Osteocyte (in vitro differentiated cells): ENCODE data around the gene SWT1. TPM values are rescaled to one million over a fixed set of nuclear protein-coding genes. Genes with fewer than 3 reads are reported as not detected.
"Not testable (repeated sequence)": the region's sequence is repeated elsewhere in the genome, so short reads cannot be mapped to it uniquely, and the experiment has no call there.

Source experiments
- DNase-seq: peaks from one replicate; pipeline ENCODE4 v3.0.0; 2021; ENCODE audit warnings: mixed read lengths; ENCODE audit not compliant: unreplicated experiment; ENCODE audit errors: extremely low spot score
- H3K27ac Mint-ChIP-seq: one replicate; pipeline ENCODE4 v1.8.0; 2021; ENCODE audit warnings: mild to moderate bottlenecking, mixed read lengths; ENCODE audit not compliant: unreplicated experiment
- H3K27me3 Mint-ChIP-seq: one replicate; pipeline ENCODE4 v1.8.0; 2021; ENCODE audit warnings: mixed read lengths; ENCODE audit not compliant: unreplicated experiment
- H3K36me3 Mint-ChIP-seq: one replicate; pipeline ENCODE4 v1.8.0; 2021; ENCODE audit warnings: mixed read lengths; ENCODE audit not compliant: unreplicated experiment
- H3K4me1 Mint-ChIP-seq: one replicate; pipeline ENCODE4 v1.8.0; 2021; ENCODE audit warnings: mixed read lengths; ENCODE audit not compliant: unreplicated experiment
- H3K4me3 Mint-ChIP-seq: one replicate; pipeline ENCODE4 v1.8.0; 2021; ENCODE audit warnings: mild to moderate bottlenecking, moderate library complexity, mixed read lengths; ENCODE audit not compliant: unreplicated experiment
- H3K9me3 Mint-ChIP-seq: one replicate; pipeline ENCODE4 v1.8.0; 2021; ENCODE audit warnings: mixed read lengths; ENCODE audit not compliant: unreplicated experiment
- total RNA-seq: library from RNA; stranded (reverse); gene quantifications from 2 replicates; pipeline ENCODE4 v1.2.1, GENCODE V29; 2021
- TF ChIP-seq, protein P1 (sequence below): fragments of 200-600 bp; sonication (generic); IDR thresholded peaks from 2 replicates; pipeline ENCODE4 v1.5.0; 2021; ENCODE audit warnings: antibody characterized with exemption, mild to moderate bottlenecking, moderate library complexity

SWT1 gene
- total RNA-seq, 1 donor from 2014 or later = 7.6 TPM

DNA sequence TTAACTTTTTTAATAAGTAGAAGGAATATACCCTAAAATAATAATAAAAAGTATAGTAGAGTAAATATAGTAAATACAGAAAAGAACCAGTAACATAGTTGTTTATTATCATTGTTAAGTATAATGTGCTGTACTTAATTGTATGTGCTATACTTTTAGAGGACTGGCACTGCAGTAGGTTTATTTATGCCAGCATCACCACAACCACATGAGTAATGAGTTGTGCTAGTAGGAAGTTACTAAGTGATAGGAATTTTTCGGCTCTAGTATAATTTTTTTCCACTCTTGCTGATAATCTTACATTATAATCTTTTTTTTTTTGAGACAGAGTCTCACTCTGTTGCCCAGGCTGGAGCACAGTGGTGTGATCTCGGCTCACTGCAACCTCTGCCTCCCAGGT lies 88.5 kb downstream of the SWT1 start:
- H3K4me3 Mint-ChIP-seq = no peak overlapping the region
- no peaks in the 10 kb centered on the region for H3K9me3 Mint-ChIP-seq
- H3K36me3 Mint-ChIP-seq = peaks cover 2% of the 10 kb centered on the region
- no peaks in the 10 kb centered on the region for H3K4me1 Mint-ChIP-seq
- DNase-seq = no peak
- TF ChIP-seq, protein P1, sequence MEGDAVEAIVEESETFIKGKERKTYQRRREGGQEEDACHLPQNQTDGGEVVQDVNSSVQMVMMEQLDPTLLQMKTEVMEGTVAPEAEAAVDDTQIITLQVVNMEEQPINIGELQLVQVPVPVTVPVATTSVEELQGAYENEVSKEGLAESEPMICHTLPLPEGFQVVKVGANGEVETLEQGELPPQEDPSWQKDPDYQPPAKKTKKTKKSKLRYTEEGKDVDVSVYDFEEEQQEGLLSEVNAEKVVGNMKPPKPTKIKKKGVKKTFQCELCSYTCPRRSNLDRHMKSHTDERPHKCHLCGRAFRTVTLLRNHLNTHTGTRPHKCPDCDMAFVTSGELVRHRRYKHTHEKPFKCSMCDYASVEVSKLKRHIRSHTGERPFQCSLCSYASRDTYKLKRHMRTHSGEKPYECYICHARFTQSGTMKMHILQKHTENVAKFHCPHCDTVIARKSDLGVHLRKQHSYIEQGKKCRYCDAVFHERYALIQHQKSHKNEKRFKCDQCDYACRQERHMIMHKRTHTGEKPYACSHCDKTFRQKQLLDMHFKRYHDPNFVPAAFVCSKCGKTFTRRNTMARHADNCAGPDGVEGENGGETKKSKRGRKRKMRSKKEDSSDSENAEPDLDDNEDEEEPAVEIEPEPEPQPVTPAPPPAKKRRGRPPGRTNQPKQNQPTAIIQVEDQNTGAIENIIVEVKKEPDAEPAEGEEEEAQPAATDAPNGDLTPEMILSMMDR = no peak
- H3K27ac Mint-ChIP-seq = no peak overlapping the region
- H3K27me3 Mint-ChIP-seq = no peaks in the 10 kb centered on the region

DNA sequence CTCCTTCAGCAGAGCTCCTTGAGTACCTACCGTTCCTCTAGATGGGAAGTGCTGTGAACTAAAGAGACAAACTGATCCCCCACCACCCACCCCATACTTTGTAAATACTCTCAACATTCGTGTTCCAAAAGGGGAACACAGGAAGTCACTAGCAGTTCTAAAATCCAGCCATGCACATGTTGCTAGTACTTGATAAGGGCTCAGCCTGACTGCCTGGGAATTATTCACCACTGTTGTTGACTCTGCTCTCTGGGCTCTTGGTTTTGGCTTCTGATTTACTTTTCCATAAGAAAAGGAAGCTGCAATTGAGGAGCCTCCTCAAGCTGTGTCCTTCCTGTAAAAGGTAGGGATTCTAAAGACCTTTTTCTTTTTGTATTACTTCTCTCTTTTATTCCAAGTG lies 92.6 kb downstream of the SWT1 start:
- DNase-seq = no peak
- H3K4me1 Mint-ChIP-seq = no peaks in the 10 kb centered on the region
- no peaks in the 10 kb centered on the region for H3K27me3 Mint-ChIP-seq
- TF ChIP-seq, protein P1 = no peak
- H3K27ac Mint-ChIP-seq = no peak overlapping the region
- no peak overlapping the region for H3K4me3 Mint-ChIP-seq
- no peaks in the 10 kb centered on the region for H3K9me3 Mint-ChIP-seq
- peaks cover 2% of the 10 kb centered on the region for H3K36me3 Mint-ChIP-seq

- no peak overlapping the region for H3K27ac Mint-ChIP-seq
Observed at GRCh38 chr1:185250063-185250462, 93.1 kb downstream of the SWT1 start.

GRCh38 chr1:185251928-185252327 lies 95.0 kb downstream of the SWT1 start:
- not testable (repeated sequence) for H3K4me1 Mint-ChIP-seq, H3K27ac Mint-ChIP-seq, H3K36me3 Mint-ChIP-seq, H3K27me3 Mint-ChIP-seq, H3K4me3 Mint-ChIP-seq, DNase-seq, H3K9me3 Mint-ChIP-seq

More at GRCh38 chr1:185250063-185250462, 93.1 kb downstream of the SWT1 start:
- TF ChIP-seq, protein P1 = no peak
- DNase-seq = no peak
- H3K4me3 Mint-ChIP-seq = no peak overlapping the region
- H3K27me3 Mint-ChIP-seq = no peaks in the 10 kb centered on the region
- no peaks in the 10 kb centered on the region for H3K4me1 Mint-ChIP-seq
- H3K9me3 Mint-ChIP-seq = no peaks in the 10 kb centered on the region
- peaks cover 2% of the 10 kb centered on the region for H3K36me3 Mint-ChIP-seq

GRCh38 chr1:185252404-185252803 lies 95.4 kb downstream of the SWT1 start:
- H3K27ac Mint-ChIP-seq, DNase-seq, H3K4me1 Mint-ChIP-seq, H3K27me3 Mint-ChIP-seq, H3K9me3 Mint-ChIP-seq, H3K4me3 Mint-ChIP-seq, H3K36me3 Mint-ChIP-seq: not testable (repeated sequence)

GRCh38 chr1:185255595-185255994 lies 98.6 kb downstream of the SWT1 start:
- not testable (repeated sequence) for DNase-seq, H3K27ac Mint-ChIP-seq, H3K9me3 Mint-ChIP-seq, H3K4me3 Mint-ChIP-seq, H3K27me3 Mint-ChIP-seq, H3K36me3 Mint-ChIP-seq
- H3K4me1 Mint-ChIP-seq = peaks cover 14% of the 10 kb centered on the region

DNA sequence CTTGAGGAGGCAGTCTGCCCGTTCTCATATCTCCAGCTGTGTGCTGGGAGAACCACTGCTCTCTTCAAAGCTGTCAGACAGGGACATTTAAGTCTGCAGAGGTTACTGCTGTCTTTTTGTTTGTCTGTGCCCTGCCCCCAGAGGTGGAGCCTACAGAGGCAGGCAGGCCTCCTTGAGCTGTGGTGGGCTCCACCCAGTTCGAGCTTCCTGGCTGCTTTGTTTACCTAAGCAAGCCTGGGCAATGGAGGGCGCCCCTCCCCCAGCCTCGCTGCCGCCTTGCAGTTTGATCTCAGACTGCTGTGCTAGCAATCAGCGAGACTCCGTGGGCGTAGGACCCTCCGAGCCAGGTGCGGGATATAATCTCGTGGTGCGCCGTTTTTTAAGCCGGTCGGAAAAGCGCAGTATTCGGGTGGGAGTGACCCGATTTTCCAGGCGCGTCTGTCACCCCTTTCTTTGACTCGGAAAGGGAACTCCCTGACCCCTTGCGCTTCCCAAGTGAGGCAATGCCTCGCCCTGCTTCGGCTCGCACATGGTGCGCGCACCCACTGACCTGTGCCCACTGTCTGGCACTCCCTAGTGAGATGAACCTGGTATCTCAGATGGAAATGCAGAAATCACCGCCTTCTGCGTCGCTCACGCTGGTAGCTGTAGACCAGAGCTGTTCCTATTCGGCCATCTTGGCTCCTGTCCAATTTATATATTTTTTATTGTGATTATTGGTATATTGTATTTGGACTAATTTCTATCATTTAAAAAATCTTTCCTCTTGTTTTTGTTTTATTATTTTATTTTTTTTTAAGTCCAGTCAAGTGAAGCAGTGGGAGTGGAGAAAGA lies 100.4 kb downstream of the SWT1 start:
- not testable (repeated sequence) for H3K27ac Mint-ChIP-seq, H3K4me3 Mint-ChIP-seq, H3K9me3 Mint-ChIP-seq, H3K27me3 Mint-ChIP-seq, H3K36me3 Mint-ChIP-seq, DNase-seq
- peaks cover 18% of the 10 kb centered on the region for H3K4me1 Mint-ChIP-seq
